Ovary (tissue), 3 donors: ENCODE data around the gene CFAP61.

ENCODE experiments used
- EP300 ChIP-seq: sonication (generic); formaldehyde crosslinking; IDR thresholded peaks from one replicate; pipeline ENCODE4 v1.6.1; 2017; ENCODE audit warnings: antibody characterized with exemption
- POLR2A ChIP-seq: fragments of 450-650 bp; IDR thresholded peaks from one replicate; pipeline ENCODE4 v1.6.1; 2017; ENCODE audit warnings: antibody characterized with exemption, mild to moderate bottlenecking, moderate library complexity
- TF ChIP-seq, protein P1 (sequence below), 3 donors: fragments of 450-650 bp in 2 of 3; fragments of 200-600 bp in 1 of 3; IDR thresholded peaks; one replicate each; pipeline versions ENCODE4 v1.5.1 to v1.8.0; 2016 to 2022; ENCODE audit warnings: antibody characterized with exemption in 3 of 3, mild to moderate bottlenecking in 1 of 3
- donor health status: DM: no; HTN: no; CAD: no.

DNA sequence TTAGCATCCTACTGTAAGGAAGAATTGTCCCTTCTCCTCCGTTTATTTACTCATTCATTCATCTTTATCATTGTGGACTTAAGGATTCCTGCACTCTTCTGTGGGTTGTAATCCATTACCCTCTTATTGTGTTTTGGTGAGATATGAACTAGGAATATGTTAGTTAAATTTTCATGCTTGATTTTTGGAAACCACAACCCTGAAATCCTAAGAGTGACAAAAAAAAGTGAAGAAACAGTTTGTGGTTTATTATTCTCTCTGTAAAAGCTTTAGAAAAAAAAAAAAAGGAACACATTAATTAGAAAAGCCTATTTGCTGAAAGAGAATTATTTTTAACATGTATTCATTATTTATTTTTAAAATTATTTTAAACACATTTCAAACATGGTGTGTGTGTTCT, 278.8 kb downstream of the CFAP61 start:
- TF ChIP-seq POLR2A (no peak), EP300 (no peak)
- TF ChIP-seq, protein P1, sequence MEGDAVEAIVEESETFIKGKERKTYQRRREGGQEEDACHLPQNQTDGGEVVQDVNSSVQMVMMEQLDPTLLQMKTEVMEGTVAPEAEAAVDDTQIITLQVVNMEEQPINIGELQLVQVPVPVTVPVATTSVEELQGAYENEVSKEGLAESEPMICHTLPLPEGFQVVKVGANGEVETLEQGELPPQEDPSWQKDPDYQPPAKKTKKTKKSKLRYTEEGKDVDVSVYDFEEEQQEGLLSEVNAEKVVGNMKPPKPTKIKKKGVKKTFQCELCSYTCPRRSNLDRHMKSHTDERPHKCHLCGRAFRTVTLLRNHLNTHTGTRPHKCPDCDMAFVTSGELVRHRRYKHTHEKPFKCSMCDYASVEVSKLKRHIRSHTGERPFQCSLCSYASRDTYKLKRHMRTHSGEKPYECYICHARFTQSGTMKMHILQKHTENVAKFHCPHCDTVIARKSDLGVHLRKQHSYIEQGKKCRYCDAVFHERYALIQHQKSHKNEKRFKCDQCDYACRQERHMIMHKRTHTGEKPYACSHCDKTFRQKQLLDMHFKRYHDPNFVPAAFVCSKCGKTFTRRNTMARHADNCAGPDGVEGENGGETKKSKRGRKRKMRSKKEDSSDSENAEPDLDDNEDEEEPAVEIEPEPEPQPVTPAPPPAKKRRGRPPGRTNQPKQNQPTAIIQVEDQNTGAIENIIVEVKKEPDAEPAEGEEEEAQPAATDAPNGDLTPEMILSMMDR (IDR thresholded peaks at IDR 0.05), result no peak
